GM21737 (cell line): ENCODE data around the gene JAZF1.

Source experiments
- ATAC-seq: cut with Tn5 transposase; IDR thresholded peaks from one replicate; pipeline ENCODE4 v1.9.1; 2021; ENCODE audit warnings: mild to moderate bottlenecking, moderate library complexity; ENCODE audit not compliant: unreplicated experiment

JAZF1 gene

DNA sequence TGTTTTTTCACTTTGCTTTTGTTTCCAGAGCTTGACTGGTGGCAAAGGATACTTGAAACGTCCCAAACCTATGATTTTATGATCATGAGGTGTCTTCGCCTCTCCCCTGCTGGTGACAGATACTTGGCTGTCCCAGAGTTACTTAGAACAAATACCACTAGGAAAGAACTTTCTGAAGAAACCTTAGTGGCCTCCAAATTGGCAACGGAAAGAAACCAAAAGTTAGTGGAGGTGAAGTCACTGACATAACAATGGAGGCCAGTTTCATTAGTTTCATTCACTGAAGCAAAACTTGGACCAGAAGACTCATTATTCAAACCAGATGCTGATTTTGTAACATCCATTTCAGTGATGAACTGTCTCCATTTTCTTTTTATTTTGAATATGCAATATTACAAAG is 68.6 kb downstream of the JAZF1 start:
- no peak for ATAC-seq

DNA sequence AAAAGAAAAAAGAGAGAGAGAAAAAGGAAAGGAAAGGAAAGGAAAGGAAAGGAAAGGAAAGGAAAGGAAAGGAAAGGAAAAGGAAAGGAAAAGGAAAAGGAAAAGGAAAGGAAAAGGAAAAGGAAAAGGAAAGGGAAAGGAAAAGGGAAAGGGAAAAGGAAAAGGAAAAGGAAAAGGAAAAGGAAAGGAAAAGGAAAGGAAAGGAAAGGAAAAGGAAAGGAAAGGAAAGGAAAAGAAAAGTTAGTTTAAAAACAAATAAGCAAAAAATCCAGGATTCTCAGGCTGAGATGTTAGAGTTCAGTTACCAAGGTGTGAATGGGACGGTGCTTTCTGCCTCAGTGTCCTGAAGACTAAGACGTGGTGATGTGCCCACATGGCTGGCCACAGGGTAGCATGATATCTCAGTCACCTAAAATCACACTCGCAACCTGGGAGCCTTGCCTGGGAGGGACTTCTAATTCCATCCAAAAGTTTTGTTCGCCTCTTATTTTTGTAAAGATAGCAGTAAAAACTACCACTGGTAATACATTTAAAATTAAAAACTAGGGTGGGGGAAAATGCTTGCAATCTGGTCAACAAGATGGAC is 70.1 kb downstream of the JAZF1 start:
- ATAC-seq, result no peak

DNA sequence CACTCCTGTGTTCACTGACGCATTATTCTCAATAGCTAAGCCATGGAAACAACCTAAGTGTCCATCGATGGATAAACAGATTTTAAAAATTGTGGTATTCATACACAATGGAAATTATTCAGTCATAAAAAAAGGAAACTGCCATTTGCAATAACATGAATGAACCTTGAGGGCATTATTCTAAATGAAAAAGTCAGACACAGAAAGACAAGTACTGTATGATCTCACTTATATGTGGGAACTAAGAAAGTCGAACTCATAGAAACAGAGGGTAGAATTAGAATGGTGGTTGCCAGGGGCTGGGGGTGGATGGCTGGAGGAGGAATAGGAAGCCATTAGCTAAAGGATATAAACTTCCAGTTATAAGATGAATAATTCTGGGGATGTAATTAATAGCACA is 71.8 kb downstream of the JAZF1 start:
- no peak for ATAC-seq

DNA sequence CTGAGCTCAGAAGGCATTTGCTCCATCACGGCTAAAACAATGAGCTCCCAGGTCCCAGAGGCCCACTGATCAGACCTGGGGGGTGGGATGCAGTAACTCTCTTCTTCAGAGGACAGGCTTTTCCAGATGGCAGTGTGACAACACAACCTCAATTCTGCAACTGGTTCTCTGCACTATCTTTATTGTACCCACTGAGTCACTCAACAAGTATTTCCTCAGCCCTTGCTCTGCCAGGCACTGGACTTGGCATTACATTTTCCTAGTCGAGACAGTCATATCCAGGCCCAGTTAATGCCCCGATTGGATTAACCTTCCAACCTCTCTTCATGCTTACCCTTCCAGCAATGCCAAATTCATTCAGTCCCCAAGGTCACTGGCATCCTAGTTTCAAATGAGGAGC is 72.6 kb downstream of the JAZF1 start:
- ATAC-seq, result no peak

DNA sequence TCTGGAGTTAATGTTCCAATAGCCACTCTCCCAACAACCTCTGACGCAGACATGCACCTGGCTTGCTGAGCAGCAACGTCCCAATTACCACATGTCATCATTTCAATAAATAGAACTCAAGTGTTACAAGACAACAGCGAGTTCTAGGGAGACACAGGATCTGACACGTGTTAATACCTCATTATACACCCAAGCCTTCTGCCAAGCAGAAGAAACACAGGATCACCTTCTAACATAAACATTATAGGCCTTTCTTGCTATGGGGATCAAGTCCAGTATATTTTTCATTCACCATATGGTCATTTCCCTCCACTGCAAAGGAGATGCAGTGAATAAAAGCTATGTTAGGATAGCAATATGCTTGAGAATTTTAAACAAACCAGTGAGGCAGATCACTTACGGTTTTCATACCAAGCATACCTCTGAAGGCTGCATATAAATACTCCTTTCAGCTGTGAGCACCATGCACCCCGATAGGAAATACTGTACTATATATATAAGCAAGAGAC is 74.2 kb downstream of the JAZF1 start:
- ATAC-seq, result no peak

DNA sequence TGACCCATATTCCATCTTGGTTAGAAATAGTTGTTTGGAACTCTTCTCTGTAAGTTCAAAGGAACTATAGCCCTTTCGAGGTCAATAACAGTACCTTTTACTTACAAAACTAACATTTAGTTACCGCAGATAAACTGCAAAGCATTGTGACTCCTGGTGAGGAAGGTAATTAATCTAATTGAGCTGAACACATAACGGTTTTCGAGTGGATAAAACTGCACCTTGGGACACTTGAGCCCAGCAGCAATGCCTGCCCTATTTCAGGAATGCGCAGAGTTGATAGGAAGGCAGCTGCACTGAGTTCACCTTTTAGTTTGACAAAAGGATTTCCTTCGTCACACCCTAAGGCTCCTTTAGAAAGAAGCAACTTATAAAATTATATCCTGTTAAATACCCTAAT is 75.4 kb downstream of the JAZF1 start:
- no peak for ATAC-seq

DNA sequence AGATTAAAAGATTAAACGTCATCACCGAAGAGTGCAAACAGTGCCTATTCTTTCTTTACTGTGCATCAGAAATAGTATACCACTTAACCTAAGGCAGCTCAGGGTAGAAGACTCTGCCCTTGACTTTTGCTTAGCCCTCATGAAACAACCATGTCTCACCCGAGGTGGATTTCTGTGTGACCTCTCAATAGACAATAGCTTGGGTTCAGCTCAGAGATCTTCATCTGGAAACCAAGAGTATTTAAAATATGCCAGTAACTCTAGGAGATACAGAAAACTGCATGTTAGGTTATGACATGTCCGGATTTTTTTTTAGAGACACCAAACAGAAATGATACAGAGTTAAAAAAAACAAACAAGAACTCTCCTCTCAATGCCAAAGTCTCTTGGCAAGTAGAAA is 75.8 kb downstream of the JAZF1 start:
- ATAC-seq, result no peak

DNA sequence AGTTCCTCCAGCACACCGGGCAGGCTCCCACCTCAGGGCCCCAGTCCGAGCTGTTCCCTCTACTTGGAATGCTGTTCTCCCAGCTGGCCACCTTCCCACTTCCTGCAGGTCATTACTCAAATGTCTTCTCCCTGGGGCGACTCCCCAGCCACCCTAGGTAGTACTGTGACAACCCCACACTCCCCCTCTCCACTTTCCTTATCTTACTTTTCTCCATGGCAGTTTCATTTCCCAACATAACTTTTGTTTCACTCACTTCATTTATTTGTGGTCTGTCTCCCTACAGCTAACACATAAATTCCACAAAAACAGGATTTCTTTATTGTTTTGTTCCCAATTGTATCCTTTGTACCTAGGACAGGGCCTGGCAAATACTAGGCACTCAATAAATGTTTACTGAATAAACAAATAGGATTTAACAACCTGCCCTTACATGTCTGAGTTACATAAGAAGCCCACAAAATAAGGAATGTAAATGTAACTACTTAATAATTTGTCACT is 76.5 kb downstream of the JAZF1 start:
- ATAC-seq, result no peak

DNA sequence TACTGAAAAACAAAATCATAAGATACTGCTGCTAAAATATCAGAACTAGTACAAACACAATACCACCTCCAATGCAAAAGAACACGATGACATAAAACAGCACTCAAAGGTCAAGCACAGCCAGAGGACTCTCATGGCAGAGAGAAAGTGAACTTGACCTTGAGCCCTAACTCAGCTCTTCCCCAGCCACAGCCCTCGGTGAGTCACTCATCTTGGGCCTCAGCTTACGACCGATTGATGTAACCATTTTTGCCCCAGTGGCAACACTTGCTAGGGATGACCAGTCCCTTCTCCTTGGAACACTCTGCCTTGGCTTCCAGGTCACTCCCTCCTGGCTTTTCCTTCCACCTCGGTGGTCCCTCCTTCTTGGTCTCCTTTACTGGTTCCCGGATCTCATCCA is 77.8 kb downstream of the JAZF1 start:
- ATAC-seq, result no peak

DNA sequence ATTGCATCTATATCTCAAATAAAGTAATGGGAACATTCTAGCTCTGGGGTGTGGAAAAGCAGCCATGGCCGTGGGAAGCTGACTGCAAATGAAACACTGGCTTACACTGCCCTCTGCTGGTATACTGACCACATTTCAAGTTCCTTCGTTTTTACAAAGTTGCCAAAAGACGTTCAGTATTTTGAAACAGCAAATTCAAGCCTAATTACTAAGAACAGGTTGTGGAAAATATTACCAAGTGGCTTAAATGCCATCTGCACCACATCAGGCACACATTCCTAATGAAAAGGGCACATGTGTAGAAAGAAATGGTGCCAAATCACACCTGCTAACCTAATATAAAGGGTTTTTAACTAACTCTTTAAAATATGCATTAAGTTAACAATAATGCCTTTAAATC is 83.9 kb downstream of the JAZF1 start:
- ATAC-seq, result no peak

DNA sequence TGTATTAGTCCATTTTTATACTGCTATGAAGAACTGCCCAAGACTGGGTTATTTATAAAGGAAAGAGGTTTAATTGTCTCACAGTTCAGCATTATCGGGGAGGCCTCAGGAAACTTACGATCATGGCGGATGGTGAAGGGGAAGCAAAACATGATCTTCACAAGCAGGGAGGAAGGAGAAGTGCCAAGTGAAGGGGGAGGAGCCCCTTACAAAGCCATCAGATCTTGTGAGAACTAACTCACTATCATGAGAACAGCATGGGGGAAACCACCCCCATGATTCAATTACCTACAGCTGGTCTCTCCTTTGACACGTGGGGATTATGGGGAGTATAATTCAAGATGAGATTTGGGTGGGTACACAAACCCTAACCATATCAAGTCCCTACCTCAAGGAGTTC is 85.4 kb downstream of the JAZF1 start:
- ATAC-seq, result no peak

DNA sequence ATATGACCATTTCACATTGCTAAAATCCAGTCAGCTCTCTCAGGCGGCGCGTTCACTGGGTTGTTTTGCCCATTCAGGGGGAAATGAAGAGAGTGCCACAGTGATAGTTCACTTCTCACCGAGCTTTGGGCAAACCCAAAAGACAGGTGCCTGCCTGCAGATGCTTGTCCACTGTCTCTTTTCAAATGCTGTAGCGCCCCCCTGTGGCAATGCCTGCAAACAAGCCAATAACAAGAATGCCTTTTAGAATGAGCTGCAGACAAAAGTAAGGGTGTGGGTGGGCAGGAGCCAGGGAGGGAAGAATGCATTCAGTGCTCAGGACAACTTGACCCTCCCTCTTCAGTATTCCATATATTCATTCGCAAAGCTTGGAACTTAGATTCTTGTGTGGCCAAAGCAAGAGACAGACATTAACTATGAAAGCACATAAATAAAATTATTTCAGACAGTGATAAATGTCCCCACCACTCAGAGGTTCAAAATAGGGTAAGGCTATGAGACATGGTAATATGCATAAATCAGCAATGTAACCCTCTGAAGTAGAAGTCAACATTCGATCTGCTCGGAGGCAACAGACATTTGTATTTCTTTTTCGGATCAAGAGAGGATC is 86.9 kb downstream of the JAZF1 start:
- no peak for ATAC-seq

DNA sequence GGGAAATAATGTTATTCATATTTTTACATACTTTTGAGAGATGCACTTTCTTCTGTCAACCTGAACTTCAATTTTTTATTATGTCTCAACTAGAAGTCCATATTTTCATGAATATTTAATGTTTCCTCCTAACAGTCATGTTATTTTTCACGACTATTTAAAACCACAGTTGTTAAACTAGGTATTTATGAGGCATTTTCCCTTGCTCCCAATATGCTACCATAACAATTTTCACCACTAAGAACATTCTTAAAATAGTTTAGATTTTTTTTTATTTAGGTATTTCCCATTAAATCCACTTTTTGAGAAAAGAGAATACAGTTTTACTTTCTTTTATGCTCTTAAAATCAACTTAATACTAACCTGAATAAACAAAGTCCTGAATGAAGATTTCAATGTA is 89.4 kb downstream of the JAZF1 start:
- no peak for ATAC-seq

DNA sequence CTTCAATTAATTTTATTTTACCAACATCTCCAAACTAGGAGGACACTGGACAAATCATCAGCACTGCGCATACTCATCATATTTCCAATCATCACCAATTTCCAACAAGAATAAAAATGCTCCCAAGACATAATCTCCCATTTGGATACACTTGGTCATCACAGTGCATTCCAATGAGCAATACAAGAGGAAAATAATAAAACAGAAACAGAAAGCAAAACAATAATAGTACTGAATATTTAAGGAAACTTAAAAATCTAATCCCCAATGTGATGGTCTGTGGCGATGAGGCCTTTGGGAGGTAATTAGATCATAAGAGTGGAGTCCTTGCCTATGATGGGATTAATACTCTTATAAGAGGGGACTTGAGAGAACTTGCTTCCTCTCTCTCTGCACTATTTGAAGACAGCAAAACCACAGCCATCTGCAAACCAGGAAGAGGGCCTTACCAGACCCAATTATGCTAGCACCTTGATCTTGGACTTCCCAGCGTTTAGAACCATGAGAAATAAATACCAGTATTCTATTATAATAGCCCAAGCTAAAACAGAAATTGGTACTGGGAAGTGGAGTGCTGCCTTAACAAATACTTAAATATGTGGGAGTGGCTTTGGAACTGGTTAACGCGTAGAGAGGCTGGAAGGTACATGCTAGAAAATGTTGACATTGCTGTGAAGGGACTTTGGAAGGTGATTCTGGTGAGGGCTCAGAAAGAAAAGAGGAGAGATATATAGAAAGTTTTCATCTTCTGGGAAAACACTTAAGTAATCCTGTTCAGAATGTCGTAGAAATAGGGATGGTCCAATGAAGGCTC is 91.5 kb downstream of the JAZF1 start:
- no peak for ATAC-seq

DNA sequence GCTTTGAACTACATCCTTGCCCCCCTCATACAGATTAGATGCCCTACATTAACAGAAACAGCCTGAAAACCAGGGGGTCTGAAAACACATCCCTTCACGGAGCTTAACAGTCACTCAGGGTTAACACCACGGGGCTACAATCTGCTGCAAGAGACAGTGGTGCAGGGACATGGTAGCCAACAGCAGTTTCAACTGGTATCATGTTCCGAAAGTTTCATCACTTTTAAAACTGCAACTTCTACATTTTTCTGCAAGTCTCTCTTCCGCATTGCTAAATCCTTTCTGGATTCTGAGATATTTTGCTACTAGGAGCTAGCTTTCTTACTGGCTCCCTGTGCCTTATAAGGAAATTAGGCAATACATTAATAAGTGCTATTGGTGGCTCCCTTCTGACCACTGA is 92.6 kb downstream of the JAZF1 start:
- ATAC-seq, result no peak

DNA sequence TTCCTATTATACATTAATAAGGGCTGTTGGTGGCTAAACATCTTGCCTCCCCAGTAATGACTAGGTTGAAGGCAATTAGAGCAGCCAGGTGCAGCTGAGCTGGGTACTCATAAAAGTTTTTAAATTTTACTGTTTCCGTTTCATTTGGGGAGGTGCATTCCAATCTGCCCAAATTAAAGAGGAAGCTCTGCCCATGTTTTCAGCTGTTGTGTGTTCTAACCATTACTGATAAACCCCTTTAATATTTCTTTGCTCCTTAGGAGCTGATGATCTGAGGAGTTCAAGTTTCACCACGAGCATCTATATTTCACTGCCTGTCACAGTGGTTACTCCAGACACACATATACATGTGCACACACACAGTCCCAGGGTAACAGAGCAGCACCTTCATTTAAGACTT is 94.4 kb downstream of the JAZF1 start:
- ATAC-seq, result no peak

DNA sequence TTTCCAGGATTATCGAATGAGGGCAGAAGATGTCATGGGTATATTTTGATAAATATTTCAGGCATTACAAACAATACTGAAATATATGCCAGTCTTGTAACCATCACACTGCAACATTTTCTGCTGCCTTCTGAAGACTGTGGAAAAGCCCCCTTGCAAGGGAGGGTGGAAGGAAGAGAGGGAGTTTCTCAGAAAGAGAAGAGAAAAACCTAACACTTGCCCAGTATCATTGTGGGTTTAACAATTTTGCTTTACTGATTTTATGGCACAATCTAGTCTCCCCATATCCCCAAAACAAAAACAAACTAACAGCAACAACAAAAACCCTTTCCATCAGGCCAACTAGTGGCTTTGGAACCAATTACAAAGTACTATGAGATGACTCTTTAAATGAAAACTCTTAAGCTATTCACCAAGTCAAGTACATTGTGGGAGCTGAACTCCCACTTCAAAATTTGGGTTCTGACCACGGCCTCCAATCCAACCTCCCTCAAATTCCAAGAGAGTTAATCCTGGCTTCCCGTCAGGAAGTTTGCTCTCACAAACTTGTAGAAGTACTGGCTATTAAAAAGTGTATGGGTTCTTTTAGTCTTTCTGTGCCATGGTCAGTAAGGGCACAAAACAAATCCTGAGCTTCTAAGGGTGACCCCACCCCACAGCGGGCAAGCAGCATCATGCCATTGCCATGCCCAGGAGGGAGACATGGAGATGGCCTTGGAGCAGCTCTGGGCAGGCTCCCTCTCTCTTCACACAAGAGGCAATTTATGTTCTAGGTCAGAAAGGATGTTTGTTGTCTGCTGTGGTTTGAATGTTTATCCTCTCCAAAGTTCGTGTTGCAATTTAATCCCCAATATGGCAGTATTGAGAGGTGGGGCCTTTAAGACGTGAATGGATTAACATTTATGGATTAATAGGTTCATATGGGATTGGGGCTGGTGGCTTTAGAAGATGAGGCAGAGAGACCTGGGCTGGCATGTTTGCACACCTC is 96.3 kb downstream of the JAZF1 start:
- ATAC-seq, result no peak

DNA sequence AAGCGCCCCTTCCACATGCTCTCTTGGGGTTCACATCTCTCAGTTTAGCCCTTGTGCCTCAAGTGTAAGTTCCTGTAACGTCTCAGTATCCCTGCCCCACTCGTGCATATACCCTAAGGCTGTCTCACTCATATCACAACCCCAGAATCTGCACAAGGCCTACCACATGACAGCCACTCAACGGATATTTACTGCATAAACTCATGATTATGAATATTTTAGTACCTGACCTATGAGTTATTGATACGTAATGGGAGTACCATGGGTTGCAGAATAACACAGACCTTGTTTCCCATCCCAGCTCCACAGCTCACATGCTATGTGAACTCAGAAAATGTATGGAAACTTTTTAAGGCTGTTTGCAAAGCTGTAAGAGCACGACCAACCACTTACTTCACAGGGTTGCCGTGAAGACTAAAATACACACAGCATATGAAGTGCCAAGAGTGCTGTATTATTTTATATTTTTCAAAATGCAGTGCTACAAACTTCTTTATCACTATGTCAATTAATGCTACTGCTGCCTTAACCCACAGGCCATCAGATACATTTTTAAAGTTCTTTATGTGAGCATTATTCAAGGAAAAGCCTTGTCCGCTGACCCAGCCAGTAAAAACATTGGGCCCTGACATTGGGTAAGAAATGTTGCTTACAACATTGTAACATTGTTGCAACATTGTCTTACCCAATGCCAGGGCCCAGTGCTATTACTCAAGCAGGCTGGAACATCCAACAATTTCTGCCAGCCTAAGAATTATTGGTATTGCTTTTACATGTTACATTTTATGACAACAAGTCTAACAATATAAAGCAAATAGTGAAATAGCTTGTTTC is 97.2 kb downstream of the JAZF1 start:
- no peak for ATAC-seq

DNA sequence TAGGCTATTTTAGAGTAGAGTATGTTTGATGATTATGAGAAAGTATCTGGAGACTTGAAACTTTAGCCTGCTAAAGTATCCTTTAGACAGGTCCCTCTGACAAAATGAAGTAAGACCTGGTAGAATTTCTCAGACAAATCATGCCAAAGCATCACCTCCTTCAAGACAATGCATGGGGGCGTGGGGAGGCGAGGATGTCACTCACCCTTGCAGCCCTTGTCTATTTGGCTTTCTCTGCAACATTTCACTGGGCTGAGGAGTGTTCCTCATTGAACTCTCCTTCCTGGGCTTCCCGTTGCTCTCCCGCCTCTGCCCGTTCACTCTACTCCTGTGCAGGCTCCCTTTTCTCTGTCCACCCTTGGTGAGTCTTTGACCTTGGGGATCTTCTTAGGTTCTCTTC is 98.5 kb downstream of the JAZF1 start:
- no peak for ATAC-seq

DNA sequence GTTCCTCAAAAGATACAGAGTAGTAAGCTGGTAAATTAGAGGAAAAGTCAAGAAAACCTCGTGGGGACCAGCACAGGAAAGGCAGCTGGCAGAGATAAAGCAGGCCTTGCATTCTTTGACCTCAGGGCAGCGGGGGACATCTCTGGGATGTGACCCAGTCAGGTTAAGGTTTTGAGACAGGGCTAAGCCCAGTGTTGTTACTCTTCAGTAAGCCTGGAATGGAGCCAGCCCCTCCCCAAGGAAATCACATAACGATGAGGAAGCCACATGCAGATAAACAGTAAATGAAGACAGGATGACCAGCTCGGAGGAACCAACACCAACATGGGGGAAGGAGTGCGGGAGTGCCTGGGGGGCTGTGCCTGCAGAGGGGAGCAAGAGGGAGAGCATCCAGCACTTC is 99.6 kb downstream of the JAZF1 start:
- ATAC-seq, result no peak
